ENCODE data around the gene EFNA1. TPM values are rescaled to one million over a fixed set of nuclear protein-coding genes. Genes with fewer than 3 reads are reported as not detected.

EFNA1 gene
- total and polyA plus RNA-seq, 2 donors (not counting 3 experiments of a cell fraction or from before 2014, with no cell fraction given) = 107 to 289 TPM

GRCh38 chr1:155170101-155170785 lies 42.6 kb downstream of the EFNA1 start:
- no peak for FAIRE-seq
- POLR2A ChIA-PET = interaction anchor here (0.7 kb wide), 1 partner anchor 40 kb away, joined by 4 read pairs; no protein-coding TSS in a partner anchor
- DNase-seq (ENCODE audit: low read depth, low spot score) = no peak
- TF ChIP-seq MYC (IDR thresholded peaks at IDR 0.05; ENCODE audit: low read depth, low read length) (no peak), GATA2 (IDR thresholded peaks at IDR 0.05; ENCODE audit: insufficient read depth, insufficient read length, low read depth, low read length) (no peak), FOS (IDR thresholded peaks at IDR 0.05; ENCODE audit: borderline replicate concordance, insufficient read depth, low read length) (no peak), JUN (IDR thresholded peaks at IDR 0.05; ENCODE audit: borderline replicate concordance, insufficient read depth, insufficient read length, low read depth) (no peak), POLR2A (IDR thresholded peaks at IDR 0.05; ENCODE audit: low read depth, low read length) (no peak), CTCF (IDR thresholded peaks at IDR 0.05; ENCODE audit: extremely low read depth in 1 of 2, insufficient read depth in 1 of 2, low read depth in 1 of 2, low read length in 2 of 2) (no peak), EZH2 (IDR thresholded peaks at IDR 0.05; ENCODE audit: borderline replicate concordance, low read depth, low read length, severe bottlenecking) (no peak), MAX (IDR thresholded peaks at IDR 0.05; ENCODE audit: insufficient read depth, insufficient read length) (no peak), POLR2AphosphoS5 (IDR thresholded peaks at IDR 0.05; ENCODE audit: insufficient read depth, low read depth, low read length) (no peak)
- no peak overlapping the region for H3K27ac ChIP-seq (ENCODE audit: insufficient read depth, low read depth, low read length)
- dilution Hi-C loops (cut with MboI; ENCODE audit: extremely low pct_ligation_motif_present, low sequenced_read_pairs) (no loop called here), intact Hi-C loops (cut with micrococcal nuclease) (no loop called here)
- H3K9ac ChIP-seq (replicated peaks; ENCODE audit: extremely low read depth, insufficient read depth, low read length) = no peak overlapping the region
- H3K4me1 ChIP-seq (ENCODE audit: control insufficient read depth, extremely low read depth, insufficient read depth, low read length) = peaks cover 28% of the 10 kb centered on the region
- no peak overlapping the region for H3K4me2 ChIP-seq (ENCODE audit: insufficient read depth, low read length)
- H3K79me2 ChIP-seq (ENCODE audit: control insufficient read depth, insufficient read depth, low read length) = peaks cover 16% of the 10 kb centered on the region
- CTCF ChIA-PET = interaction anchor here (1.2 to 8.3 kb wide), 3 partner anchors 46 to 85 kb away, joined by 3 to 673 read pairs (median 5); no protein-coding TSS in a partner anchor
- H3K4me3 ChIP-seq (replicated peaks in 1 of 3; ENCODE audit: insufficient read depth in 1 of 3, low read depth in 1 of 3, low read length in 3 of 3) = no peak overlapping the region
- no peaks in the 10 kb centered on the region for H3K27me3 ChIP-seq (ENCODE audit: control insufficient read depth in 2 of 2, insufficient read depth in 2 of 2, low read length in 2 of 2)
- no peaks in the 10 kb centered on the region for H3K9me3 ChIP-seq (replicated peaks; ENCODE audit: control insufficient read depth, insufficient read depth, low read length)
- H4K20me1 ChIP-seq (replicated peaks; ENCODE audit: control insufficient read depth, extremely low read depth, insufficient read depth, low read length) = no peaks in the 10 kb centered on the region
- no peak overlapping the region for H2AFZ ChIP-seq (ENCODE audit: low read depth, low read length)
- H3K9me1 ChIP-seq (replicated peaks; ENCODE audit: control insufficient read depth, extremely low read depth, insufficient read depth, low read length) = no peaks in the 10 kb centered on the region
- BruUV-seq (replicated peaks) = no TSS peak
- H3K36me3 ChIP-seq (ENCODE audit: control insufficient read depth in 2 of 2, extremely low read depth in 1 of 2, insufficient read depth in 2 of 2, low read length in 2 of 2) = peaks cover 3 to 9% of the 10 kb centered on the region in 2 experiments
